HG02981 (cell line): ENCODE measurements around the gene FADS2.

Experiments used
- ATAC-seq: cut with Tn5 transposase; IDR thresholded peaks from one replicate; pipeline ENCODE4 v1.9.1; 2021; ENCODE audit warnings: mild to moderate bottlenecking, moderate library complexity; ENCODE audit not compliant: unreplicated experiment

Gene FADS2

DNA sequence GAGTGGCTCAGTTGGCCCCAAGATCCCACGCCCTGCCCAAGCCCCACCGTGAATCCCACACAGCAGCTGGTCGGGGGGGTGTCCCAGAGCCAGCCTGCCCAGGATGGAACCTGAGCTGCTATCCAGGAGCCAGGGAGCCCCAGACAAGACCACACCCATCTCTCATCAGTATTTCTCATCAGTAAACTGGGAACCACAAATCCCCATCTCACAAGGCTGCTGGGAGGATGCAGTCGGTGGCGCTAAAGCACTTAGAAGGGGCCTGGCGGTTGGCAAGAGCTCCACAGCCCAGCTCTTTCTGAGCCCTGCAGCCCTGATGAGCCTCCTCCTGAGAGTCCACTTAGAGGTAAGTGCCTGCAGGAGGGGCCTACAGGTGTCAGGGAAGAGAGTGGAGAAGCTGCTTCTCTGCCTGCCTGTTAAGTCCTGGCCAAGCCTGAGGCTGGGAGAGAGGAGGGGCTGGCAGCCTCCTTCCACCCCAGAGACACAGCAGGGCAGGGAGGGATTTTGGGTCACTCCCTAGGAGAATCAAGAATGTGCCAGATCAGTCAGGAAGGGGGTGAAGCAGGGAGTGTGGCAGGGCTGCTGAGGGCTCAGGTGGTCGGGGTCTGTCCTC is 57.2 kb downstream of the FADS2 start:
- ATAC-seq = no peak

DNA sequence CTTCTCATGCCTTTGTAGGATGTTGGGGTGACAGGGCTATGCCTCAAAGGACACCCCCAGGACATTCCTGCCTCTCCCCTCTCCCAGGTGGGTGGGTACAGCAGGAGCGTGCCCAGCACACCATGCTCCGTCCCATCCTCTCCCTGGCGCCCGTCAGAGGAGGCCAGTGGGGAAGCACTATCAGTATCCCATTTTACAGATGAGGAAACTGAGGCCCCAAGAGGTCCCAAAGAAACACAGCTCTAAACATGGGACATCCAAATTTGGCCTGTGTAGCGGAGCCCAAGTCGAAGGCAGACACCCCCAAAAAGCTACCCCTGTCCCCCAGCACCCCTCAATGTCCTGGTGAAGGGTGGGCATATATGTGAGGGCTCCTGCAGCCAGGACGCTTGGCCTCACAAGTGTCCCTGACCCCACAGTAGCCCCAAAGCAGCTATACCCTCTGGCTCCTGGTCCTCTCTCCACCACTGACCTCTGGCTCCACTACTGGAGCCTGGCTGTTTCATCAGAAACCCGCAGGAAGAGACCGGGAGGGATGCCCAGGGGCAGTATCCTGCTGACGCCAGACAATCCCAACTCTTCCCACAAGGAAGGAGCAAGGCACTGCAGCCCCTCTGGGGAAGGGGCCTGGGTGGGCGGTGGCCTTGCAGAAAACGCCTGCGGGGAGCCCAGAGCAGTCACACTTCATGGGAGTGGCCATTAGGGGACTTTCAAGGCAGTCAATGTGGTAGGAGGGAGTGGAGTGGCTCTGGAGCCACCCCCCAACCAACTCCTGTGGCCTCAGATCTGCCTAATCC is 57.9 kb downstream of the FADS2 start:
- no peak for ATAC-seq

DNA sequence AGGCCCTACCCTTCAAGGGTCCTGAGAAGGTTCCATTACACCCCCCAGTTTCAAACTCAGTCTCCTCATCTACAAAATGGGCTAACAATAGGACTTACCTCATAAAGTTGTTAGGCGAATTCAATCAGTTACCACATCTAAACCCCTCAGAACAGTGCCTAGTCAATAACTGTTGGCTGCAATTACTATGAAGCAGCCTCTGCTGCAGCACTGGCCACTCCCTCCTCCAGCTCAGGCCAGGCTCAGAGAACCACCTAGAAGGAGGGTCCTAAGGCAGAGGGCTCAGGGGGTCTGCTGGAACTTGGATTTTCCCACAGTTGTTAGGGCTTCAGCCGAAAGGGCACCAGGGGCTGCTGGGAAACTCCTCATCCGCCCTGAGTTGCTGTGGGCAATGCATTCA is 58.5 kb downstream of the FADS2 start:
- no peak for ATAC-seq

DNA sequence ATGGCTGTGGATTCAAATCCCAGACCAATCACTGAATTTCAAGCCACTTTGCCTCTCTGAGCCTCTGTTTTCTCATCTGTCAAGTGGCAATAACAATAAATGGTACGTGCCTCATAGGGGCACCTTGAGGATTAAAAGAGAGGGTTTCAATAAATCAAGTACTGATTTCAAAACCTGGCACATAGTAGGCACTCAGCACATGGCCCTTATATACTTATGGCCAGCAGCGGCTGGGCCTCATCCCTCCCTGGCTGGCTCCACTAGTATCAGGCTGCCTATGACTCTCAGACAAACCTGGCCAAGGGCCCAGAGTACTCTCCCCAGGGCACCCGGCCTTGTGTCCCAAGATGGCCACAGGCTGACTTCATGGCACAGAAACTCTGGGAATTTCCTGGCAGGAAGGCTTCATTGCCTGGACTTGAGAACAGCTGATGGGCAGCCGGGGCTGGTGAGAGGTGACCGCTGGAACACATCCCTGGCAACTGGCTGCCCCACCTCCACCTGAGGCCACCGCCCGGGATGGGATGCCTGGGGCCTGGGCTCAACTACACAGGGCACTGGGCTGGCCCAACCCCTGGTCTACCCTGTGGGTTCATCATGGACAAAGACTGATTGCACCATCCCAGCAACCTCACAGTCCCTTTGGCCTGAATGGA is 59.9 kb downstream of the FADS2 start:
- no peak for ATAC-seq

GRCh38 chr11:61888590-61888989 is 60.5 kb downstream of the FADS2 start:
- no peak for ATAC-seq

GRCh38 chr11:61889831-61890230 is 61.7 kb downstream of the FADS2 start:
- no peak for ATAC-seq

DNA sequence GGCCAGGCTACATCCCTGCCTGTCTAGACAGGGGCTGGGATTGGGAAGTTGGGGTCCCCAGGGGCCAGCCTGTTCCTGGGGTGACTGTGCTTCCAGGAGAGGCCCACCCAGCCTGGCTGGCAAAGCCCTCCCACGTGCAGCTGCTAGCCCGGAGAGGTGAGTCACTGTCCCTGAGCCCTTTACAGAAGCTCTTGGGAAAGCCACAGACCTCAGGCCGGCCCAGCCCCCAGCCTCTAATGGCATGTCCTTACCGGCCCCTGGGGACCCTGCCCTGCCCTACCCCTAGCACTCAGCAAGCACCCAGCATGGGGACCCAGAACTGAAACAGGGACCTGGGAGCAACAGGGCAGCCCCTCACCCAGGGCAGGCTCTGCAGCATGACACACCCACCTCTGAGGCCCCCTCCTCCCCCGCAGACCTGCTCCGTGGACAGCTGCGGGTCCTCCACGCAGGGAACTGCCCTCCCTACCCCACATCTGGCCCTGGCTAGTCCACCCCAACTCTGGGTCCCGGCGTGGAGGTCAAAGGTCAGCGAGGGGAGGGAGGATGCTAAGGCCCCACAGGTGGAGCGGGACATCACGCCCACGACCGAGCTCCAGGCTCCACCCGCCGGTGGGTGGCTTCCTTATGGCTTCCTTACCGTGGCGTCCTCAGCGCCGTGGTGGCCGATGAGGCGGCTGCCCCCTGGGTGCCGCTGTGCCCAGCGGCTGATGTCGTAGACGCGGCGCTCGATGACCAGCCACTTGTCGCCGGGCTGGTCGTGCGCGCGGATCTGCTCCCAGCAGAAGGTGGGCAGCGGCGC is 62.6 kb downstream of the FADS2 start:
- peak; percentile 16 for ATAC-seq

- peak; percentile 56 for ATAC-seq
These were observed 63.4 kb downstream of the FADS2 start, which contains the start of gene FADS3 for GRCh38 chr11:61891331-61892084. FADS3 (minus strand) TSS chr11:61891545; CDS start chr11:61891381, 164 bp downstream.

- peak; percentile 31 for ATAC-seq
These were observed 63.9 kb downstream of the FADS2 start for GRCh38 chr11:61892085-61892370.

- ATAC-seq = no peak
These were observed 65.9 kb downstream of the FADS2 start for GRCh38 chr11:61893981-61894380.

- ATAC-seq = no peak
These were observed 67.1 kb downstream of the FADS2 start for GRCh38 chr11:61895046-61895717.

GRCh38 chr11:61895718-61896059 is 67.6 kb downstream of the FADS2 start:
- ATAC-seq = no peak

DNA sequence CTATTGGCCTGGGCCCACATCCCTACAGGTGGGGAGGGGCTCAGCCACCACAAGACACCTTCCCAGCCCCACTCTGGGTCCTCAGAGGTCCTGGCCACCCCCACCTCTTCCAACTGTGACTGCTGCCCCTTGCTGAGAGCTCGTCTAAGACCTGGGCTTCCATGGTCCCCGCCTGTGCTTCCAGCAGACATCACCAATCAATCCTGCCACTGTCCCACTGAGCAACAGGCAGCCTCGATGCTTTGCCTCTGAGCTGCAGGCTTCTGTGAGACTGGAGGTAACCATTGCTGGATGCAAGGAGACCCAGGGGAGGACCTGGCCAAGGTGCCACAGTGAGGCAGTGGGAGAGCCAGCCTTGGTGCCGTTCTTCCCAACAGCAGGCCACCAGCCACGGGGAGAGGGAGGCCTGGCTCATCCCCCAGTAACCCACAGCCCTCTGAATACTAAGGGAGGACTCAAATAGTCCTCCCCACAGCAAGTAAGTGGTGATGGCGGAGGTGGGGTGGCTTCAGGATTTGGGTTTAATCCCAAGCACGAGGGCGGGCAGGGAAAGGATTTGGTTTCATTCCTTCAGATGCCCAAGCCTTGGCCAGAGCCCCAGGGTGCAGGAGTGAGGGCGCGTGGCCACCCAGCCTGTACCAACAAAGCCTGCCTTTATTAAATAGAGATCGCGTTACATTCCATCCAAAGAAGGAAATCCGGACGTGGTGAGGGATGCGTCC is 68.7 kb downstream of the FADS2 start:
- no peak for ATAC-seq

GRCh38 chr11:61897387-61898246 is 69.5 kb downstream of the FADS2 start:
- no peak for ATAC-seq

GRCh38 chr11:61898247-61898582 is 70.1 kb downstream of the FADS2 start:
- no peak for ATAC-seq

DNA sequence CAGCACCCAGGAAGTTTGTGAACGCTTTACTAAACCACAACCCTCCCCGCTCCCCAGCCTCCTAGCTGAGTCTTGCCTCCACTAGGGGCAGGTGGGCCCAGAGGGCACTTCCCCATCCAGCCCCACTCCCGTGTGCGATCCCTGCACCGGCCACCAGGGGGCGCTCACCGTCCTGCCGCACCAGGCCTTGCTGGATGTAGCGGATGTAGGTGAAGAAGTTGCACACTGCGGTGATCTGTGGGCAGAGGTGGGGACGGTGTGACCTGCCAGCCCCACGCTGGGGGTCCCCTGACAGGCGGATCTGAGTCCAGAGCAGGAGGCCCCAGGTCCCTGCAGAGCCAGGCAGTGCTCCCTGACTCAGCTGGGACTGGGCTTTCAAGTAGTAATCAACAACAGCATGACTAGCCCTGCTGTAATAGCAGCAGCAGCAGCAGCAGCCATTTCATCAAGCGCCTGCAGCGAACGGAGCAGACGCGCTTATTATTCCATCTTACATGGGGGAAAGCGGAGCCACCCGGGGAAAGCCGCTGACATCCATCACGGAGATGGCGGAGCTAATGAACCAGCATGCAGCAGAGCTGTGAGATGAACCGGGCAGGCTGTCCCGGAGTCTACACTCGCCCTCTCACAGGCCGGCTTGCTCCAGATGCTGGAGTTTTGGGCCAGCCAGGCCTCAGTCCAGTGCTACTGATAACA is 71.2 kb downstream of the FADS2 start:
- ATAC-seq = peak; percentile 72

- ATAC-seq = no peak
These were observed 72.2 kb downstream of the FADS2 start for GRCh38 chr11:61900251-61900650.

- ATAC-seq = no peak
These were observed 73.3 kb downstream of the FADS2 start for GRCh38 chr11:61901397-61901796.
